Fibroblast of lung (primary cell): Measurements from ENCODE around the gene TRIM65. TPM values are rescaled to one million over a fixed set of nuclear protein-coding genes. Genes with fewer than 3 reads are reported as not detected.

Experiments used
- DNase-seq, 2 donors: peaks; one replicate each; pipeline versions ENCODE4 v3.0.0 to v3.0.0-alpha.2; 2010; ENCODE audit warnings: low read depth in 2 of 2
- H2AFZ ChIP-seq: 2 replicates; pipeline ENCODE4 v1.5.1; 2012; ENCODE audit warnings: low read length, control low read depth, inconsistent platforms
- H3K27ac ChIP-seq: 2 replicates; pipeline ENCODE4 v1.5.1; 2011; ENCODE audit warnings: low read length, control low read depth; ENCODE audit not compliant: insufficient read depth
- H3K27me3 ChIP-seq: 2 replicates; pipeline ENCODE4 v1.5.1; 2011; ENCODE audit warnings: mild to moderate bottlenecking, low read length; ENCODE audit not compliant: control insufficient read depth, insufficient read depth
- H3K36me3 ChIP-seq: 2 replicates; pipeline ENCODE4 v1.5.1; 2011; ENCODE audit warnings: low read length; ENCODE audit not compliant: control insufficient read depth, insufficient read depth
- H3K4me1 ChIP-seq: 2 replicates; pipeline ENCODE4 v1.5.1; 2011; ENCODE audit warnings: low read length; ENCODE audit not compliant: control insufficient read depth, insufficient read depth; ENCODE audit errors: extremely low read depth
- H3K4me2 ChIP-seq: 2 replicates; pipeline ENCODE4 v1.5.1; 2011; ENCODE audit warnings: low read length, control low read depth; ENCODE audit not compliant: insufficient read depth; ENCODE audit errors: extremely low read depth
- H3K4me3 ChIP-seq, 4 experiments: fragments of 200-600 bp in 1 of 4; sonication (generic) in 1 of 4; replicated peaks in 1 of 4; 2 replicates each; pipeline ENCODE4 v1.5.1; 2011 to 2016; ENCODE audit warnings: low read length in 4 of 4, low read depth in 3 of 4, mild to moderate bottlenecking in 3 of 4, control low read depth in 2 of 4, inconsistent platforms in 1 of 4, mixed read lengths in 1 of 4; ENCODE audit not compliant: insufficient read depth in 1 of 4; ENCODE audit errors: control extremely low read depth in 1 of 4
- H3K79me2 ChIP-seq: 2 replicates; pipeline ENCODE4 v1.5.1; 2012; ENCODE audit warnings: mild to moderate bottlenecking, low read length, inconsistent platforms; ENCODE audit not compliant: control insufficient read depth, insufficient read depth
- H3K9ac ChIP-seq: 2 replicates; pipeline ENCODE4 v1.5.1; 2011; ENCODE audit warnings: mild to moderate bottlenecking, low read length, control low read depth; ENCODE audit not compliant: insufficient read depth
- H3K9me3 ChIP-seq: 2 replicates; pipeline ENCODE4 v1.5.1; 2012; ENCODE audit warnings: low read depth, low read length; ENCODE audit not compliant: control insufficient read depth, insufficient read depth
- H4K20me1 ChIP-seq: 2 replicates; pipeline ENCODE4 v1.5.1; 2011; ENCODE audit warnings: low read length; ENCODE audit not compliant: control insufficient read depth, insufficient read depth; ENCODE audit errors: extremely low read depth
- CTCF ChIP-seq, 2 donors: IDR thresholded peaks in 1 of 2; conservative IDR thresholded peaks in 1 of 2; 1 replicate in 1 of 2; 2 replicates in 1 of 2; pipeline ENCODE4 v1.5.1; 2011 to 2012; ENCODE audit warnings: low read length in 2 of 2, control low read depth in 1 of 2, inconsistent platforms in 1 of 2, low read depth in 1 of 2, mild to moderate bottlenecking in 1 of 2
- EZH2 ChIP-seq: IDR thresholded peaks from 2 replicates; pipeline ENCODE4 v1.5.1; 2012; ENCODE audit warnings: low read length, control low read depth, mild to moderate bottlenecking; ENCODE audit errors: missing control alignments
- polyA plus RNA-seq, 2 donors: library from polyadenylated mRNA; depleted of rRNA in 1 of 2; stranded (reverse) in 1 of 2; unstranded in 1 of 2; fragments of >200 nt; gene quantifications; 2 replicates each; pipeline ENCODE4 v1.2.1, GENCODE V29; 2011 to 2012; ENCODE audit warnings: missing spikeins in 1 of 2
- total RNA-seq: library from RNA; depleted of rRNA; stranded (reverse); fragments of >200 nt; gene quantifications from 2 replicates; pipeline ENCODE4 v1.2.1, GENCODE V29; 2014

The TRIM65 gene
- total and polyA plus RNA-seq, 2 donors (not counting 1 experiment from before 2014, with no cell fraction given) = 4.3 to 17.2 TPM

GRCh38 chr17:75875940-75876189 lies 20.9 kb downstream of the TRIM65 start:
- H3K27ac ChIP-seq = no peak overlapping the region
- no peak overlapping the region for H3K9ac ChIP-seq
- H2AFZ ChIP-seq = no peak overlapping the region
- TF ChIP-seq CTCF (conservative IDR thresholded peaks at IDR 0.05 in 1 of 2, IDR thresholded peaks at IDR 0.05 in 1 of 2; ENCODE audit: low read depth in 1 of 2, low read length in 2 of 2) (no peak), EZH2 (no peak)
- no peak overlapping the region for H3K4me3 ChIP-seq
- peaks cover 3% of the 10 kb centered on the region for H3K27me3 ChIP-seq
- no peaks in the 10 kb centered on the region for H4K20me1 ChIP-seq
- H3K9me3 ChIP-seq = no peaks in the 10 kb centered on the region
- no peaks in the 10 kb centered on the region for H3K36me3 ChIP-seq
- H3K4me1 ChIP-seq = peaks cover 27% of the 10 kb centered on the region
- no peak overlapping the region for H3K4me2 ChIP-seq
- no peaks in the 10 kb centered on the region for H3K79me2 ChIP-seq
- no peak for DNase-seq

GRCh38 chr17:75875182-75875939 lies 21.4 kb downstream of the TRIM65 start:
- Histone ChIP-seq H3K4me2 (no peak overlapping the region), H2AFZ (no peak overlapping the region)

More at GRCh38 chr17:75875182-75875939, 21.4 kb downstream of the TRIM65 start:
- H3K27me3 ChIP-seq = peaks cover 3% of the 10 kb centered on the region
- no peak overlapping the region for H3K4me3 ChIP-seq
- H3K9ac ChIP-seq = no peak overlapping the region
- H3K27ac ChIP-seq = no peak overlapping the region
- H3K4me1 ChIP-seq = peaks cover 27% of the 10 kb centered on the region
- H3K9me3 ChIP-seq = no peaks in the 10 kb centered on the region
- no peaks in the 10 kb centered on the region for H3K79me2 ChIP-seq
- H3K36me3 ChIP-seq = no peaks in the 10 kb centered on the region
- TF ChIP-seq EZH2 = no peak
- TF ChIP-seq CTCF (conservative IDR thresholded peaks at IDR 0.05 in 1 of 2, IDR thresholded peaks at IDR 0.05 in 1 of 2; ENCODE audit: low read depth in 1 of 2, low read length in 2 of 2) = no peak
- no peaks in the 10 kb centered on the region for H4K20me1 ChIP-seq
- no peak for DNase-seq
